ENCODE measurements around the gene KSR2.

The KSR2 gene

GRCh38 chr12:117606024-117606423, 362.8 kb downstream of the KSR2 start:
- TF ChIP-seq CTCF (IDR thresholded peaks at IDR 0.05; ENCODE audit: low read length) (no peak), EZH2 (IDR thresholded peaks at IDR 0.05; ENCODE audit: borderline replicate concordance, low read length) (no peak)
- Histone ChIP-seq H3K9me2 (ENCODE audit: low read depth, low read length) (no peaks in the 10 kb centered on the region), H2AFZ (ENCODE audit: low read length) (no peak overlapping the region), H3F3A (ENCODE audit: insufficient read depth, low read length) (no peaks in the 10 kb centered on the region), H3K27me3 (ENCODE audit: insufficient read depth, low read length) (no peaks in the 10 kb centered on the region), H3K4me3 (ENCODE audit: low read depth, low read length, poor library complexity, severe bottlenecking) (no peak overlapping the region), H3K36me3 (ENCODE audit: insufficient read depth, low read length) (no peaks in the 10 kb centered on the region), H3K27ac (ENCODE audit: low read depth, low read length, poor library complexity, severe bottlenecking) (no peak overlapping the region), H3K4me1 (ENCODE audit: insufficient read depth, low read length, severe bottlenecking) (no peaks in the 10 kb centered on the region), H4K20me1 (ENCODE audit: insufficient read depth, low read length) (no peaks in the 10 kb centered on the region), H3K79me2 (ENCODE audit: insufficient read depth, low read length) (no peaks in the 10 kb centered on the region), H3K9ac (ENCODE audit: low read length) (no peak overlapping the region), H3K4me2 (ENCODE audit: low read length) (no peak overlapping the region), H3K9me3 (ENCODE audit: low read length) (no peaks in the 10 kb centered on the region)

GRCh38 chr12:117603316-117604113, 365.3 kb downstream of the KSR2 start:
- Histone ChIP-seq H3K9me3 (ENCODE audit: low read length) (no peaks in the 10 kb centered on the region), H3K4me1 (ENCODE audit: insufficient read depth, low read length, severe bottlenecking) (no peaks in the 10 kb centered on the region), H3K4me2 (ENCODE audit: low read length) (no peak overlapping the region), H3F3A (ENCODE audit: insufficient read depth, low read length) (no peaks in the 10 kb centered on the region), H3K9ac (ENCODE audit: low read length) (no peak overlapping the region), H3K36me3 (ENCODE audit: insufficient read depth, low read length) (no peaks in the 10 kb centered on the region), H2AFZ (ENCODE audit: low read length) (no peak overlapping the region), H3K27ac (ENCODE audit: low read depth, low read length, poor library complexity, severe bottlenecking) (no peak overlapping the region), H3K27me3 (ENCODE audit: insufficient read depth, low read length) (no peaks in the 10 kb centered on the region), H4K20me1 (ENCODE audit: insufficient read depth, low read length) (no peaks in the 10 kb centered on the region), H3K4me3 (ENCODE audit: low read depth, low read length, poor library complexity, severe bottlenecking) (no peak overlapping the region), H3K9me2 (ENCODE audit: low read depth, low read length) (no peaks in the 10 kb centered on the region), H3K79me2 (ENCODE audit: insufficient read depth, low read length) (no peaks in the 10 kb centered on the region)
- TF ChIP-seq EZH2 (IDR thresholded peaks at IDR 0.05; ENCODE audit: borderline replicate concordance, low read length) (no peak), CTCF (IDR thresholded peaks at IDR 0.05; ENCODE audit: low read length) (no peak)

- Histone ChIP-seq H3F3A (ENCODE audit: insufficient read depth, low read length) (no peaks in the 10 kb centered on the region), H3K9me3 (ENCODE audit: low read length) (no peaks in the 10 kb centered on the region), H3K9me2 (ENCODE audit: low read depth, low read length) (no peaks in the 10 kb centered on the region), H3K4me3 (ENCODE audit: low read depth, low read length, poor library complexity, severe bottlenecking) (no peak overlapping the region), H3K36me3 (ENCODE audit: insufficient read depth, low read length) (no peaks in the 10 kb centered on the region), H4K20me1 (ENCODE audit: insufficient read depth, low read length) (no peaks in the 10 kb centered on the region), H2AFZ (ENCODE audit: low read length) (no peak overlapping the region), H3K27ac (ENCODE audit: low read depth, low read length, poor library complexity, severe bottlenecking) (no peak overlapping the region), H3K4me2 (ENCODE audit: low read length) (no peak overlapping the region), H3K9ac (ENCODE audit: low read length) (no peak overlapping the region), H3K4me1 (ENCODE audit: insufficient read depth, low read length, severe bottlenecking) (no peaks in the 10 kb centered on the region), H3K79me2 (ENCODE audit: insufficient read depth, low read length) (no peaks in the 10 kb centered on the region), H3K27me3 (ENCODE audit: insufficient read depth, low read length) (no peaks in the 10 kb centered on the region)
- TF ChIP-seq EZH2 (IDR thresholded peaks at IDR 0.05; ENCODE audit: borderline replicate concordance, low read length), result no peak
- TF ChIP-seq CTCF (IDR thresholded peaks at IDR 0.05; ENCODE audit: low read length), result no peak
Measured at GRCh38 chr12:117599849-117600248, 368.9 kb downstream of the KSR2 start.
